ENCODE measurements around the gene CDH4. TPM values are rescaled to one million over a fixed set of nuclear protein-coding genes. Genes with fewer than 3 reads are reported as not detected.

CDH4 gene
- polyA plus RNA-seq, 1 donor from 2014 or later = not detected

DNA sequence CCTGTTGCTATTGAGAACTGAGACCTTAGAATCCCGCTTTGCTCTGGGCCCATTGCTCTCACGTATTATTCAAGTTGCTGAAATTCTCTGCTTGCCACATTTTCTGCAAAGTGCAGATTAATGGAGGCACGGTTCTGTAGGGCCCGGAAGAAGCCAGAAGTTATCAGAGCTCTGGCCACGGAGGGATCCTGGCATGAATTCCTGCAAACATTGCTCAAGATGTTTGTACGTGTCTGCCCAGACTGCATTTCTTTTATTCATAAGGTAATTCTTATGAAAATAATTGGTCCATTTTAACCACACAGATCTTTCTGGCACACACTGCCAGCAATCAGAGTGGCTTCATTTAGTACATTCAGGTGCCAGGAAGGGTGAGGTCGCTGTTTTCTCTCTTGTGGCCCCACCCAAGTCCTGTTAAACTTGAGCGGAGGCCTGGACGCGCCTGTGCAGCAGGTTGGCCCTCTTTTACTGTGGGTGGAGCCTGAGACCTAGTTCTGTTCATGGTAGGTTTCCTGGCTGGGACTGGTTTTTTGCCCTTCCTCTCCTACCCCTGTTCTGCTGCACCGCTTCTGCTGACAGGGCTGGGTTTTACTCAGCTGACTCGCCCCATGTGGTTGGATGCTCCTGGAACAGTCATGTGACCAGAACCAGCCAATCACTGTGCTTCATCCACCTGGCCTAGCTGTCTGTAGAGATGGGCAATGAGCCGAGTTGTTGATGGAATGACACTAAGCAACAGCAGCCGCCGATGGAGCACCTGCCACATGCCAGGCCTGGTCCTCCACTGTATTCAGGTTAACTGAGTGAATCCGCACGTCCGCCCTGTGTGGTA lies 230.2 kb downstream of the CDH4 start:
- no peaks in the 10 kb centered on the region for H3K27me3 Mint-ChIP-seq
- H3K9me3 Mint-ChIP-seq = peaks cover 0 to 12% (median 9%) of the 10 kb centered on the region in 3 donors
- no peaks in the 10 kb centered on the region for H3K4me1 Mint-ChIP-seq
- no peak overlapping the region for H3K27ac Mint-ChIP-seq
- no peaks in the 10 kb centered on the region for H3K36me3 Mint-ChIP-seq
- H3K4me3 Mint-ChIP-seq = no peak overlapping the region

DNA sequence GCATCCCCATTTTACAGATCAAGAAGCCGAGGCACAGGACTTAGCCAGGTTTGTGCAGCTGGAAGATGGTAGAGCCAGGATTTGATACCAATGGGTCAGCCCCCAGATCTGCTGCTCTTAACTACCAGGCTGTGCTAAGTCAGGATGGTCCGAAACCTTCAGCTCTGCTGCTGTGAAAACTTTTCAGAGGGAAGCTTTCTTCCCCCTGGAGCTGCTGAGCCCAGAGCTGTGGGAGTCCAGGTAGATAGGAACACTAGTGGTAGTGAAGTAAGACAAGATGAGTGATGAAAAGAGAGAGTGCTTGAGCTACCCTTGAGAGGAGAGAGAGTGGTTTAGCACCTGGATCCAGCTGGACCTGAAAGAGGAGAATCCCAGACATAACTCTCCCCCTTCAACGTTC lies 230.8 kb downstream of the CDH4 start:
- Mint-ChIP-seq H3K36me3 (no peaks in the 10 kb centered on the region), H3K9me3 (peaks cover 0 to 12% (median 12%) of the 10 kb centered on the region in 3 donors), H3K27ac (no peak overlapping the region), H3K4me1 (no peaks in the 10 kb centered on the region), H3K4me3 (no peak overlapping the region), H3K27me3 (no peaks in the 10 kb centered on the region)

DNA sequence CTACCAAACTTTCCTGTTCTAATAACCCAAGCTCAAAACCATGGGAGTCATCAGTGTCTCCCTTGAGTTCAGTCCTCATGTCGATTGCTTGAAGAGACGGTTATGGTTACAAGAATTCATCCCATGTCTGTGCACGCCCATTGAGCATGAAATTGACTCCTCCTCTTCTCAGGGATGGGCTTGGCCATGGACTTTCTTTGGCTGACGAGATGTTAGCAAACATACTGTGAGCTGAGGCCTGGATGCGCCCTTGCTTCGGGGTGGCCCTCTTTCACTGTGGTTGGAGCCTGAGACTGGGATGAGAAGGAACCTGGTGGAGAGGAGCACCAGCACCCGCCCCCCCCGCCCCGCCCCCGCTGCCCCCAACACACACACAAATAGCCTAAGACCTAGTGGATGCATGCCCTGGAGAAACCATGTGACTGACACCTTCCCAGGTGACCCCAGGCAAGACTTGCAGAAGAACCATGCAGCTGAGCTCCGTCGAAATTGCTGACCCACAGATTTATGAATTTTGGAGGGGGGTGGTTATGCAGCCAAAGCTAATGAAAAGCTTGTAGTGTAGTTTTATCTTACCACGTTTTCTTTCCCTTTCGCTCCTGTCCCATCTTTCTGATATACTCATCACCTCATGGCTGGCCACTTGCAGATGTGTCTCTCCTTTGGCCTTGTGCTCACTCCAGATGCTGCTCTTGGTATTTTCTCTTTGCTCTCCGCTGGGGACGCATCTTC lies 231.4 kb downstream of the CDH4 start:
- Mint-ChIP-seq H3K27me3 (no peaks in the 10 kb centered on the region), H3K9me3 (peaks cover 0 to 12% (median 10%) of the 10 kb centered on the region in 3 donors), H3K27ac (no peak overlapping the region), H3K4me1 (no peaks in the 10 kb centered on the region), H3K4me3 (no peak overlapping the region), H3K36me3 (no peaks in the 10 kb centered on the region)

DNA sequence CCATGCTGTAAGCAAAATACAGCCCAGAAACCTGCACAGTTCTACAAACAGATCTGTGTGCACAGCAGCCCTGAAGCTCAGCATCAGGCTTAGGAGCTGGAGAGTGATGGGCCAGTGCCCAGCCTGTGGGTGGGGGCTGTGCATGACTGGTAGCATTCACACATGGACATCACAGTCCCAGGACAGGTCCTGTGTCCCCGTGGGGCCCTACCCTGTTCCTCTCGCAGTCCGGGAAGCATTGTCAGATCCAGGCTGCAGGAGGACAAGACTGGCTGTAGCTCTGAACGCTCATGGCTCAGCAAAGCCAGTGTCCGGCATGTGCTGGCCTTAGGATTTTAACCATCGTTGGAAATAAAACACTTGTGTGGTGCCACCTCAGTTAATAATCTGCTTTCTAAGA lies 234.1 kb downstream of the CDH4 start:
- no peaks in the 10 kb centered on the region for H3K36me3 Mint-ChIP-seq
- no peak overlapping the region for H3K4me3 Mint-ChIP-seq
- no peaks in the 10 kb centered on the region for H3K27me3 Mint-ChIP-seq
- H3K4me1 Mint-ChIP-seq = no peaks in the 10 kb centered on the region
- peaks cover 0 to 3% (median 3%) of the 10 kb centered on the region in 3 donors for H3K9me3 Mint-ChIP-seq
- H3K27ac Mint-ChIP-seq = no peak overlapping the region

DNA sequence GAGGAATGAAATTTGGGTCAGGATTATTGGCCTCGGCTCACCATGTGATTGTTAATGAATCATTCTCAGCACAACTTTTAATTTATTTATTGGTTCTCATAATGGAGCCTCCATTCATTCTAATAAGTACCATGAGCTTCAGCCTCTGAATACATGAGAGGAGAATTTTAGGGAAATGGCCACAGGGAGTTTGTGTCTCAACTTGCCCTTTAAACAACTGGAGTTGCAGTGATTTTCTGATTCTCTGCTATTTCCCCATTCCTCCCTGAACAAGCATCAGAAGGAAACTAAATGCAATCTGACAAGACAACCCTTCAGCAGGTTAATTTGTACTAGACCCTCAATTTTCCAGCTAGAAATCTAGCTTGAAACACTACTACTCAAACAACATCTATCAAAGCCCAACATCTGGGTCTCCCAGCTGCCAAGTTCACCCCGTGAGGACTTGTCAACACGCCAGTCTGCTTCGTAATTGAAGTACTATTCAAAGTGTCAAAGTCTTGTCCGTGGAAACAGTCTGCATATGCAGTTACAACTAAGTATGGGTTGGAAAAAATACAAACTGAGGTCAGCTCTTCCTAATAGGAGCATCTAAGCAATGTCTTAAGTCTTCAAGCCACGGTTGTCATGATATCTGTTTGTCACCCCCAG lies 235.4 kb downstream of the CDH4 start:
- Mint-ChIP-seq H3K4me3 (no peak overlapping the region), H3K27me3 (no peaks in the 10 kb centered on the region), H3K36me3 (no peaks in the 10 kb centered on the region), H3K27ac (no peak overlapping the region), H3K9me3 (peaks cover 0 to 3% (median 2%) of the 10 kb centered on the region in 3 donors), H3K4me1 (no peaks in the 10 kb centered on the region)

DNA sequence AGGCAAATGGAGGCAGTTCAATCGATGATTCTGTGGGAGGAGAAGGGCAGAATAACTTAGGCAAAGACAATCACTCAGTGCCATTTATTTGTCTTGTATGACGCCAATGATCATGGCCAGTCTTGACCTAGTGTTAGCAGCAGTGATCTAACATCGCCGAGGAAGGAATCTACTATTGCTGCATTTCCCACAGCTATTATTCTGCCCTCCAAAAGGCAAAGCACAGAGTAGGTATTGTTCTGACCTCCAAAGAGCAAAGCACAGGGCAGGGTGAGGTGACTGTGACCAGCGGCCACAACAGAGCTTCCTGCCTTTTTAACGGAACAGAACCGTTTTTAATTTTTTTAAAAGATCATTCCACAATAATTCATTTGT lies 235.9 kb downstream of the CDH4 start:
- Mint-ChIP-seq H3K36me3 (no peaks in the 10 kb centered on the region), H3K4me1 (no peaks in the 10 kb centered on the region), H3K9me3 (peaks cover 0 to 3% (median 0%) of the 10 kb centered on the region in 3 donors), H3K27me3 (no peaks in the 10 kb centered on the region), H3K27ac (no peak overlapping the region), H3K4me3 (no peak overlapping the region)

DNA sequence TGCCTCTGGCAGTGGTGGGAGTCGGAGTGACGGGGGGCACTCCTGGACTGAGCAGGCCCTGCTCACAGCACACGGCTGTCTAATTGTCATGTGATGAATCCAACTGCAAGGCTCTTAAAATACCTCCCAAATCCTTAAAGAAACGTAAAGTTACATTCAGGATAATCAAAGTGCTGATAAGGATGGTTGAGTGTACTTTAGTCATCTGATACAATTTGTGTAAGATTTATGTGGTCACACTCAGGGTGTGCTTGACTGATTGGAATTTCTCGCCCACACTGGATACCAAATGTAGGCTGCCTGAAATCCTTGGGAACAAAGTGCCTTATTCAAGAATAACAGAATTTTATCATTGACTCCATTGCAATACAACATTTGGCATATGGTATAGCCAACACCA lies 238.7 kb downstream of the CDH4 start:
- Mint-ChIP-seq H3K27ac (no peak overlapping the region), H3K4me1 (no peaks in the 10 kb centered on the region), H3K36me3 (no peaks in the 10 kb centered on the region), H3K27me3 (no peaks in the 10 kb centered on the region), H3K4me3 (no peak overlapping the region), H3K9me3 (peaks cover 0 to 3% (median 2%) of the 10 kb centered on the region in 3 donors)

DNA sequence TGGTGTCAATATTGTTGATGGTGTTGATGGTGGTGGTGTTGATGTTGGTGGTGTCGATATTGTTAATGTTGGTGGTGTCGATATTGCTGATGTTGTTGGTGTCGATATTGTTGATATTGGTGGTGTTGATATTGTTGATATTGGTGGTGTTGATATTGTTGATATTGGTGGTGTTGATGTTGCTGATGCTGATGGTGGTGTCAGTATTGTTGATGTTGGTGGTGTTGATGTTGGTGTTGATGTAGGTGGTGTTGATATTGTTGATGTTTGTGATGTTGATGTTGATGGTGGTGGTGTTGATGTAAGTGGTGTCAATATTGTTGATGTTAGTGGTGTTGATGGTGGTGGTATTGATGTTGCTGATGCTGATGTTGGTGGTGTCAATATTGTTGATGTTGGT lies 240.0 kb downstream of the CDH4 start:
- H3K36me3 Mint-ChIP-seq = no peaks in the 10 kb centered on the region
- peaks cover 0 to 8% (median 2%) of the 10 kb centered on the region in 3 donors for H3K9me3 Mint-ChIP-seq
- no peak overlapping the region for H3K27ac Mint-ChIP-seq
- no peaks in the 10 kb centered on the region for H3K27me3 Mint-ChIP-seq
- no peaks in the 10 kb centered on the region for H3K4me1 Mint-ChIP-seq
- H3K4me3 Mint-ChIP-seq = no peak overlapping the region

DNA sequence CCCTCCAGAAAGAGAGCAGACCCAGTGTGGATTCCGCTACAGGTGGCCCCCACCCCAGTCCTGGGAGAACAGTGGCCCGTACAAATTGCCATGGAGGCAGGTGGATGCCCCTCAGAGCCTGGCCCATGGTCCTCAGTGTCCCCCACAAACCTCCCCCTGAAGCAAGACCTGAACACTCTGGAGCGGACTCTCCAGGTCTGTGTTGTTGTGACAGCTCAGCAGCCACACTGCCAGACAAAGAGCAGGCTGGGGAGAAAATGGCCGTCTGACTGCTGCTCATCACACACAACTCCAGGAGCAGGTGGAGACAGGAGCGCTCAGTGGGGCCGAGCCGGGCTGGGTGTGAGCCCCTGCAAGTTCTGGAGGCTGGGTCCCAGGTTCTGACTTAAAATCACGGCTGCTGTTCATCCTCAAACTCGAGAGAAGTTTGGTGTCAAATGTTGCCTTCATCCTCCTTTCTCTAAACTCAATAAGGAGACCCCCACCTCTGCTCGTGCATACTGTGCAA lies 241.8 kb downstream of the CDH4 start:
- no peaks in the 10 kb centered on the region for H3K27me3 Mint-ChIP-seq
- H3K36me3 Mint-ChIP-seq = no peaks in the 10 kb centered on the region
- no peak overlapping the region for H3K4me3 Mint-ChIP-seq
- peaks cover 0 to 5% (median 2%) of the 10 kb centered on the region in 3 donors for H3K9me3 Mint-ChIP-seq
- H3K4me1 Mint-ChIP-seq = no peaks in the 10 kb centered on the region
- no peak overlapping the region for H3K27ac Mint-ChIP-seq

DNA sequence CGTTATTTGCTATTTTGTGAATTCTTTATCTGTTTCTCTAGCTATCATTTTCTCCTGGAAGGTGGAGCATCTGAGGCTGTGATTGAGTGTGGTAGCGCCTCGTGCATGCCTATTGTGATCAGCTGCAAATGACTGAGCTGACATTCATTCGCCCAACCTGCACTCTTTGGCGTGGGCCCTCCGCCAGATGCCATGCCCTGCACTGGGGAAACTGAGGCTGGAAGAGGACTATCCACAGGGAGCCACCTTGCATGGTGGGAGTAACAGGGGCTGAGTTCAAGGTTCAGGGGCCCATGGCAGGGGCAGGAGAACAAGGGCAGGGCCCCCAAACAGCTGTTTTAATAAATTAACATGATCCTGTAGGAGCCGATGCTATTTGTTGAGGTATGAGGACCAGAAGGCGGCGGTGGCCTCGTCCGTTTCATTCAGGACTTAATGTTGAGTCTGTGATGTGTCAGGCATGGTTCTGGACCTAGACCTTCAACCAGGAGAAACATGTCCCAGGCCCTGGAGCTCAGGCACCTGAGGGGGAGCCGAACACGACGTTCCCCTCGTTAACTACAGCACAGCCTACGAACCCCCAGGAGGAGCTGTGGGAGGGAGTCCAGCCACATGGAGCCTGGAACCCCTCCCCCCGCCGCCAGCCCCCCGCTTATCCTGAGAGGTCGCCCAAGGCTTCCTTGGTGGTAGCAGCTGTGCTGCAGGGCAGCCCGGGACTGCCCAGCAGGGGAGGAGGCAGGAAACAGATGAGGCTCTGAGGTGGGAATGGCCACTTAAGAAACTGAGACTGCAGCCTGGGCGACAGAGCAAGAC lies 242.9 kb downstream of the CDH4 start:
- Mint-ChIP-seq H3K36me3 (no peaks in the 10 kb centered on the region), H3K4me3 (no peak overlapping the region), H3K27ac (no peak overlapping the region), H3K27me3 (no peaks in the 10 kb centered on the region), H3K9me3 (peaks cover 0 to 5% (median 2%) of the 10 kb centered on the region in 3 donors), H3K4me1 (no peaks in the 10 kb centered on the region)

DNA sequence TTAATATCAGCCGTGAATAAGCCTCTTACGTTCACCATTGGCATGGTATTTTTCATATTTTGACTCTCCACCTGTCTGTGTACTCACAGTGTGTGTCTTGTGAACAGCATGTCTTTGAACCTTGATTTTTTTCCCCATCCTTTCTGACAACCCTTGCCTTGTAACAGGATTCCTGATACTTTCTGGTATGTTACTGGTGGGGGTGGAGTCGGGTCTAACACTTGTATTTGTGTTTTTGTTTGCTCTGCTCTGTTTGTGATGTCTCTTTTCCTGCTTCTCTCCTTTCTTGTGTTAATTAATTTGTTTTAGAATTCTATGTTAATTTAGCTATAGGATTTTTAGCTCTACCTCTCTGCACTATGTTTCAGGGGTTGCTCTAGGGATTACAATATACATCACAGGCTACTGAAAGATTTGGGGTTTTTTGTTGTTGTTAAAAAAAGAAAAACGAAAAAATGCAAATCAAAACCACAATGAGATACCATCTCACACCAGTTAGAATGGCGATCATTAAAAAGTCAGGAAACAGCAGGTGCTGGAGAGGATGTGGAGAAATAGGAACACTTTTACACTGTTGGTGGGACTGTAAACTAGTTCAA lies 245.1 kb downstream of the CDH4 start:
- peaks cover 0 to 5% (median 2%) of the 10 kb centered on the region in 3 donors for H3K9me3 Mint-ChIP-seq
- H3K36me3 Mint-ChIP-seq = no peaks in the 10 kb centered on the region
- no peaks in the 10 kb centered on the region for H3K4me1 Mint-ChIP-seq
- no peaks in the 10 kb centered on the region for H3K27me3 Mint-ChIP-seq
- H3K27ac Mint-ChIP-seq = no peak overlapping the region
- H3K4me3 Mint-ChIP-seq = no peak overlapping the region

DNA sequence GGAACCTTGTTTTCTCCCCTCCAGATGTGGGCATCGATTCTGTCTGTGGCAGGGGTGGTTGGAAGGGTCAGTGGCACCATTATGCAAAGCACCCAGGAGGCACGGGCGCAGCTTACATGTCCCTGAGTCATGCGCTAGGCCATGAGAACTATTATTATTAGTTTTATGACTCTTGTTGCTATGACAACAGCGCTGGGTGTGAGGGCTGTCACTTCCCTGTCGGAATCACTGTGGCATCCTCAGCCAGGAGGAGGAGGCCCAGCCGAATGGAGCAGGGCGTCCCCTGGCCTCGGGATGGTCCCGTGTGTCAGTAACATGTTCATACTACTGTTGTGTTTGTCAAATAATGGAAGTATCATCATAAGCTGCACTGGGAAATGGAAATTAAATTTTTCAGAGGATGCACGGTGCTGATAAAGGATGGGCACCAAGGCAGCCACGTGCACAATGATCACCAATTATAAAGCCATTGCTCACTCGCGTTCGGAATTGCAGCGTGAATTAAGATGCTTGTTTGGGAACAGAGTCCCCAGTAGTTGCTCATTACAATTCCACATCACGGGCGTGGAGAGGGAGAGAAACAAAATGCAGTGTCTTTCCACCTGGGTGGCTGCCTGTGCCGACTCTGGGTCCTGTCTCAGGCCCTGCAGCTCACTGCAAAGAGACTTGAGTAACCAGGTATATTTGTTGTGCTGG lies 247.9 kb downstream of the CDH4 start:
- no peaks in the 10 kb centered on the region for H3K36me3 Mint-ChIP-seq
- peaks cover 0 to 5% (median 0%) of the 10 kb centered on the region in 3 donors for H3K9me3 Mint-ChIP-seq
- no peak overlapping the region for H3K27ac Mint-ChIP-seq
- no peaks in the 10 kb centered on the region for H3K4me1 Mint-ChIP-seq
- H3K27me3 Mint-ChIP-seq = no peaks in the 10 kb centered on the region
- H3K4me3 Mint-ChIP-seq = peak overlapping the region in 1 of 4 donors; percentile 22

DNA sequence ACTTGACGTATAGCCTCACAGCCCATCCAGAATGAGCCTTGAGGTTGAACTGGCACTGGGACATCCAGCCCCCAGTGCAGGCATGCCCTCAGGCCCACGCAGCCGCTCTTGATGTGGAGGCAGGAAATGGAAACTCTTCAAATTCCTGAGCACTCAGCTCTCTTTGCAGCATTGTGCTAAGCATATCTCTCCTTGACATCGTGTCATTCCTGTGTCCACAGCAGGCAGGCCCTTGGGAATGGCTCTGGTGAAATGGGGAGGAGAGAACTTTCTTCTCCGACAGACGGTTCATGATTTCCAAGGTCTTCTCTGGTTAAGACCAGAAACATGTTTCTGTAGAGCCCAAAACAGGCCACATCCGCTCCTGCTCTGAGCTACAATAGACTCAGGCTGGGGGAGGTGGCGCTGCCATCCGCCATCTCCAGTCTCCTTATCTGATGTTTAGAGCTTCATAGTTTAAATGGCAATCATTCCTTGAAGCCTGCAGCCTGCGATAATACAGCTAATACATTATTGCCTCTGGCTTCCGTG lies 248.8 kb downstream of the CDH4 start:
- Mint-ChIP-seq H3K27ac (no peak overlapping the region), H3K4me1 (no peaks in the 10 kb centered on the region), H3K9me3 (peaks cover 0 to 5% (median 0%) of the 10 kb centered on the region in 3 donors), H3K27me3 (no peaks in the 10 kb centered on the region), H3K36me3 (no peaks in the 10 kb centered on the region), H3K4me3 (no peak overlapping the region)
